Left colon (tissue), 2 donors: ENCODE data around the gene ATP2B3. TPM values are rescaled to one million over a fixed set of nuclear protein-coding genes. Genes with fewer than 3 reads are reported as not detected.

ENCODE experiments used
- ATAC-seq: fragments of 200-7000 bp; cut with Tn5 transposase; one replicate; pipeline ENCODE4 v1.9.1; 2020; ENCODE audit warnings: mild to moderate bottlenecking, moderate library complexity
- DNase-seq, 2 donors: peaks; one replicate each; pipeline ENCODE4 v3.0.0-alpha.2; 2020
- intact Hi-C, 2 donors: fragments of 100-400 bp; cut with DNase I in 1 of 2; cut with micrococcal nuclease in 1 of 2; formaldehyde crosslinking; loops; one replicate each; pipeline versions ENCODE4 v1.11.2 to v1.14.0; 2022; cut with DNase I, micrococcal nuclease
- total RNA-seq, 2 donors: library from RNA; stranded (reverse); fragmentation: NEBNext Ultra II Directional; extraction: Animal tissue kit (Norgen Biotek cat#: 25700); gene quantifications; one replicate each; pipeline ENCODE4 v1.2.1, GENCODE V29; 2021
- donor health status: DM: no; HTN: no; CAD: no.
- donor health status: DM: yes; HTN: yes; CAD: no.

ATP2B3 gene
- total RNA-seq, 2 donors from 2014 or later: 0.08 to 0.21 TPM

DNA sequence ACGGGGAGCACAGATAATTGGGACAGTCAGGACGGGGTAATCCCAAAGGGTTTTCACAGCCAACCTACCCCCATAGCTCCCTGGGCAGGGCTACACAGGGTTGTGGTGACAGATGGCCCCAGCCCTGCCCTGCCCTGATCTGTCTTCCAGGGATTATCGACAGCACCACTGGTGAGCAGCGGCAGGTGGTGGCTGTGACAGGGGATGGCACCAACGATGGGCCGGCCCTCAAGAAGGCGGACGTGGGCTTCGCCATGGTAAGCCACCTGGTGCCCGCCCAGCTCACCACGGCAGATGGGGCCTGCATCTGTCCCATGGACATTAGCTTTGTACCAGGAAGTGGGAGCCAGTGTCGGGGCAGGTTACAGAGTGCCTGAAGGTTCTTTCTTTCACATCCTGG is 39.3 kb downstream of the ATP2B3 start:
- intact Hi-C loops: loop anchor here in 1 of 2 donors (10.0 kb wide), 1 partner anchor 108 kb away; no protein-coding TSS in a partner anchor
- ATAC-seq: no peak
- no peak for DNase-seq

DNA sequence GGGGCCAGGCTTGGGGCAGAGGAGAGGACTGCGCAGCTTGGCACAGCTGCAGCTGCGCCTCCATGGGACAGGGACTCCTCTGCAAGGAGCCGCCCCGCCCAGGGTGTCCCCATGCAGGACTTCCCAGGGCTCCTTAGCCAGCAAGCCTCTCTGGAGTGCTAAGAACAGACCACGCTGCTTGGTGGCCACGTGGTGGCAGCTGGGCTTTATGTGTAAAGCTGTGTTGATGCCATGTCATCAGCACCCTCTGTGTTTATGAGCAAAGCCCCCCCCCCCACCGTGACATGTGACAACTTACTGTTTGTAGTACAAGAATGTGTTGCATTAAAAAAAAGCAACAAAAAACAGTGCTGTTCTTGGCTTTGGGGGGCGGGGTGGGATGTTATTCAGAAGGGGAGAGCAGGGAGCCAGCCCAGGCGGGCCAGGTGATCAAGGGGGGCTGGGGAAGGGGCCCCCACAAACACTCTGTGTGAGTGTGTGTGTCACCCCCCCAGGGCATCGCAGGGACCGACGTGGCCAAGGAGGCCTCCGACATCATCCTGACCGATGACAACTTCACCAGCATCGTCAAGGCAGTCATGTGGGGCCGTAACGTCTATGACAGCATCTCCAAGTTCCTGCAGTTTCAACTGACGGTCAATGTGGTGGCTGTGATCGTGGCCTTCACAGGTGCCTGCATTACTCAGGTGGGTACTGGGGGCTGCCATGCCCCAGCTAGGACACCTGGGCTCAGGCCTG is 40.3 kb downstream of the ATP2B3 start:
- intact Hi-C loops: loop anchor here in 1 of 2 donors (10.0 kb wide), 1 partner anchor 107 kb away; no protein-coding TSS in a partner anchor
- ATAC-seq (no peak), DNase-seq (no peak)

DNA sequence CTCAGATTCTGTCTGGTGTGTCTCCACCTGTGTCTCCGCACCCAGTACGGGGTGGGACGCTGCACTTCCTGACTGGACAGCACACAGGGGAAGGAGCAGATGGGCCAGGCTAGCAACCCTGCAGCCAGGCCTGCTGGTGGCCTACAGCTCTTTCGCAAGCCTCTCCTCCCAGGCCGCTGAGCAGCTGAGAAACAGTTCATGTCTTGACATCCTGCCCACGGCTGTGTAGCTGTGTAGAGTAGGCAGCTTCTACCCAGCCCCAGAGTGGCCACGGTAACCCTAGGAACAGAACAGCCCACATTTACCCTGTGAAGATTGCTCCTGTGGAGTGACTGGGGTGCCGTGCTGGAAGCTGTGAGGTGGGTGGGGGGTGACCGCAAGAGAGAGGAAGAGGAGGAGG is 42.6 kb downstream of the ATP2B3 start:
- ATAC-seq (no peak), DNase-seq (no peak)
- intact Hi-C loops: loop anchor here in 1 of 2 donors (10.0 kb wide), 1 partner anchor 105 kb away; no protein-coding TSS in a partner anchor

DNA sequence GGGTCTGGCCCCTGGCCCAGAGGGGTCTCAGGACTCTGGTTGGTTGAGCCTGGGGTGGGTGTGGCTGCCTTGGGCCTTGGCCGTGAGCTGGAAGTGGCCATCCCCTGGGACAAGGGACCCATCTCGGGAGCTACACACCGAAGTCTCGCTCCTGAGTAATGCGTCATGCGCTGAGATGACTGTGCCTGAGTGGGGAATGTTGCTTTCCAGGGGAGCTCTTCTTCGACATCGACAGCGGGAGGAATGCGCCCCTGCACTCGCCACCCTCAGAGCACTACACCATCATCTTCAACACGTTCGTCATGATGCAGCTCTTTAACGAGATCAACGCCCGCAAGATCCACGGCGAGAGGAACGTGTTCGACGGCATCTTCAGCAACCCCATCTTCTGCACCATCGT is 43.0 kb downstream of the ATP2B3 start:
- DNase-seq (no peak), ATAC-seq (no peak)
- intact Hi-C loops: no loop called here

DNA sequence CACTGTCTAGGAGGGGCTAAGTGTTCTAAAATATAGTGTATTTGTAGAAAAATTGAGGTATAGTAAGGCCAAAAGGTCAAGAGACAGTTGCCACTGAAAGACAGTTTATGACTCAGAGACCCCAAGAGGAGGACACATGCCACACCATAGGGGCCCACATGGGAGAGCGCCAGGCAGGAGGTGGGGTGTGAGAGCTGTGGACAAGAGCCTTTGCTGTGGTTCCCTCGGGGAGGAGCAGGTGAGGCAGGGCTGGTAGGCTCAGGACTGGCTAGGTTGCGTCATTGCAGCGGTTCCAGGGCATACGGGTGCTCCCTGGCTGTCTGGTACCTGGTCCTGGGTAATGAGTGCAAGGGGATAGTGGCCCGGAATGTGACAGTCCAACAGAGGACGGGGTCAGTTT is 43.9 kb downstream of the ATP2B3 start:
- intact Hi-C loops: no loop called here
- DNase-seq (no peak), ATAC-seq (no peak)

DNA sequence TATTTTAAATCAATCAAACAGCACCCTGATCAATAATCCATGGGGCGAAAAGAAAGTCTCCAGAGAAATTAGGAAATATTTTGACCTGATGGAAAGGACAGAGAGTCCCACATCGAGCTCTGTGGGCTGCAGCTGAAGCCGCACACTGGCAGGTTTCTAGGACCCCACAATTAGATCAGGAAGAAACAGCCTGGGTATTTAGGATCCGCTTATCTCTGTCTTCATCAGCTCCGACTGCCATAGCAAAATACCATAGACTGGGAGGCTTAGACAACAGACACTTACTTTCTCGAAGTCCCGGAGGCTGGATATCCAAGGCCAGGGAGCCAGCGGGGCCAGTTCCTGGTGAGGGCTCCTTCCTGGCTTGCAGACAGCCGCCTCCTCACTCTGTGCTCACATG is 45.1 kb downstream of the ATP2B3 start:
- no peak for DNase-seq
- ATAC-seq: no peak
- intact Hi-C loops: no loop called here

DNA sequence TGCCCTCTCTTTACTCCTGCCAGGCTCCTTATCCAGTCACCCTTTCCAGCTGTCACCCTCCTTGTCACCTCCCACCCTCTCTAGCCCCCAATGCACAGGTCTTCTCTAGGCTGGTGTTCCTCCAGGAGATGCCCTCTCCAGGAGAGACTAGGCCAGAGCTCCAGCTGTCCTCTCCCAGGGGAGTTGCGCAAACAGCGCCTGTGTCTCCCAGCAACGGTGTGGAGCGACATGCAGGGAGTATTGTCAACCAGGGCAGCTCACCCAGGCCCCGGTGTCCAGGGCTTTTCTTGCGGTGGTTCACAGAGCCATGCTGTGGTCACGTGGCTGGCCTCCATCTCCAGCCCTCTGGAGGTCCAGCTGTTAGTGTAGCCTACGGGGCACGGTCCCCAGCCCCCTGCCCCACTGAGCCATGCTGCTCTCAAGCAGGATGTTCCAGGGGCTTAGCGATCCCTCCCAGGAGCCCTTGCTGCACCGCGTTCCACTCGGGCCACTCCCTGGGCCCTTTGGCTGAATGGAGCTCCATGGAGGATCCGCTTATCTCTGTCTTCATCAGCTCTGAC is 46.7 kb downstream of the ATP2B3 start:
- intact Hi-C loops: no loop called here
- DNase-seq: no peak
- no peak for ATAC-seq

DNA sequence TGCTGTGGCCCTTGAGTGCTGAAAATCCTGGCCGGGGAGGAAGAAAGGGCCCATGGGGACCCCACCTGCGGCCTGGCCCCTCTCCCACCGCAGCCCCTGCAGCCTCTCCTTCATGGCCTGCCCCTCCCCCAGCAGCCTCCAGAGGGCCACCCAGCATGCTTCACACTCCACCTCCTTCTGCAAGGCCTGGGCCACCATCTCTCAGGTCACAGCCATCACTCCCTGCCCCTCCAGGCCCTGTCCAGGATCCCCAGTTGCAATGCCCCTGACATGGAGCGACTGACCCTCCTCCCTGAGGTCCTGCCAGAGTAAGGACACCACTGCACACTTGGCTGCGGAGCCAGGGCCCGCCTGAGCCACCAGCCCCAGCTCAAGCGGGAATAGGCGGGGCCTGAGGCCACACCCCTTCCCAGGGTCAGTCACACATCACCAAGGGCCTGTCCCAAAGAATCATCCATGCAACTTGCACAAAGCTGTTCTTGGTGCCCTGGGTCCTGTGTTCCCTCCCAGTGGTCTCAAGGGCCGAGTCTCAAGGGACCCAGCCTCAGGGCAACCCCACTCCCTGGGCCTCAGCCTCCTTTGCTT is 48.6 kb downstream of the ATP2B3 start:
- intact Hi-C loops: no loop called here
- ATAC-seq (no peak), DNase-seq (no peak)

DNA sequence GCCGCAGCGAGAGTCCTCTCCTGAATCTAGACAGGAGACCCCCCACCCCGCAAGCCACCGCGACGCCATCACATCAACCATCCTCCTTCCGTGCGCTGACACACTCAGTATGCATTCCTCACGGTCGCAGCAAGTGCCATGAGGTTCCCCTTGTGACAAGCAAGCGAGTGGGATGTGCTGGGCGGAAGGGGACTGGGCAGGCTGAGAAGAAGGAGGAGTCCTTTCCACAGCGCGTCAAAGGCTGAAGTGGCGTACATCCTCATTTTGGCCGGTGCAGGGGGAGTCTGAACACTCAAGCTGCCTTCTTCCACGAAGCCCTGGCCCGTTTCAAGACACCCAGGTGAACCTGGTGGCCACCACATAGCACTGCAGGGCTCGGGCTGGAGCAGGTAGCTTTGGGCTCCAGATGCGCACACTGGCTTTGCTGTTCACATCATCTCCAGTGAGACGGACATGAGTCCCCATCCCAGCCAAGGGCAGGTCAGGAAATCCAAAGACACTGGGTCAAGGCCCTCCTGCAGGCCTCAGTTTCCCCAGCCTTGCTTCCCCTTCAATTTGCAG is 51.1 kb downstream of the ATP2B3 start:
- no peak for DNase-seq
- no peak for ATAC-seq

DNA sequence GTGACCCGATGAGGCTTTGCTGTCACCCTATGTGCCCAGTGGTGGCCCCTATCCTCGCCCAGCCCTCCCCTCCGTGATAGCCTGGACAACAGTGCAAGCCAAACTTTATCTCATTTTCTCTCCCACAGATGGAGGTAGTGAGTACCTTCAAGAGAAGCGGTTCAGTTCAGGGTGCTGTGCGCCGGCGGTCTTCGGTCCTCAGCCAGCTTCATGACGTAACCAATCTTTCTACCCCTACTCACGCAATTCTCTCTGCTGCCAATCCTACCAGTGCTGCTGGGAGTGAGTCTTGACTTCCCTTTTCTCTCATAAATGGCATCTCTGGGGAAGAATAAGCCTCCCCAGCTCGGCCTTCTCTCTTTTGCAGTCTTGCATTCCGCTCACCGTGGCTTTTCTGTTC is 52.0 kb downstream of the ATP2B3 start:
- no peak for ATAC-seq
- intact Hi-C loops: no loop called here
- no peak for DNase-seq

More for the DNA sequence above, 51.1 kb downstream of the ATP2B3 start:
- intact Hi-C loops: no loop called here

DNA sequence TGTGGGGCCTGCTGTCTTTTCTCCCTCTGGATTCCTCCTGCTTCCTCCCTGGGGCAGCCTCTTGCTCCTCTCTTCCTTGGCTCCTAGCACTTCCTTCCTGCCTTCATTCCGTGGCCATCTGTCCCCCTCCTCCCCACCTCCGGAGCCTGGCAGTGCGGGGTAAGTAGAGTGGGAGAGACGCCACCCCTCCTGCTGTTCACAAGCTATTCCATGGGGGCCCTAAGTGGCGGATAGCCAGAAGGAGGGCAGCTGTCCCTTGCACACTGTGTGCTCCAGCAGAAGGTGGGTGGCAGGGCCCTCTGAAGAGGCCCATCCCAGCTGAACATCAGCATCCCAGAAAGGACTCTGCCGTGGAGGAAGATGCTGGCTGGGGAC is 54.1 kb downstream of the ATP2B3 start:
- no peak for ATAC-seq
- intact Hi-C loops: no loop called here
- DNase-seq: no peak

DNA sequence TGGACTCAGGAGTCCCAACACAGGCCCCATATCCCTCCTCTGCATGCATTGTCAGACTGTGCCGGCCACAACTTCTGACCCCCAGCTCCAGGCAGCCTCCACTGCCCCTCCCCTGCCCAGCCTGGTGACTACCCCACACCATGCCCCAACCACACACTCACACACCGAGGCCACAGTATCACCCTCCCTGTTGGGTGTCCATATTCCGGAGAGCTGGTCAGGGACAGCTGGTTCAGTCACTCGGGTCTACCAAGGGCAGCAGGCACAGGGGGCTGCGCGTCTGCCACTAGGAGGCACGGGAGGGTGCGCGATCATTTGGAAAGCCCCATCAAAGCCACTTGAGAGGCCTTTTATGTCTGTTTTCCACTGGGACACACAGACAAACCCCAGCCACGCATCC is 55.2 kb downstream of the ATP2B3 start:
- intact Hi-C loops: no loop called here
- DNase-seq: no peak
- no peak for ATAC-seq

DNA sequence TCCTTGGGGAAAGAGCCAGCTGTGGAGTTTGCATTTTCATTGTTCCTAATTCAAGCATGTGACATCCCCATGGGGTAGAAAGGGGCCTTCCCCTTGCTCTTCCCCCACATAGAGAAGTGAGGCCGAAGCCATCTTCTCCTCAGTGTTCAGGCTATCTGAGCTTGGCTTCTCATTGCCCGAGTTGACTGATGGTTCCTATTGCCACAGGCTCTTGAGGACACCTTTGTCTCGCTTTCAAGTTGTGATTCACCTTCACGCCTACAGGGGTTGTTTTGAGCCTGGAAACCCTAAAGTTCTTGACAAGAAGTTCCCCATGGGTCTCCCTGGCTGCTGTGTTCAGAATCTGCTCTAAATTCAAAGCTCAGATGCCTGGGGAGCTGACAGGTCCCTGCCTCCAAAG is 56.5 kb downstream of the ATP2B3 start:
- intact Hi-C loops: no loop called here
- no peak for ATAC-seq

DNA sequence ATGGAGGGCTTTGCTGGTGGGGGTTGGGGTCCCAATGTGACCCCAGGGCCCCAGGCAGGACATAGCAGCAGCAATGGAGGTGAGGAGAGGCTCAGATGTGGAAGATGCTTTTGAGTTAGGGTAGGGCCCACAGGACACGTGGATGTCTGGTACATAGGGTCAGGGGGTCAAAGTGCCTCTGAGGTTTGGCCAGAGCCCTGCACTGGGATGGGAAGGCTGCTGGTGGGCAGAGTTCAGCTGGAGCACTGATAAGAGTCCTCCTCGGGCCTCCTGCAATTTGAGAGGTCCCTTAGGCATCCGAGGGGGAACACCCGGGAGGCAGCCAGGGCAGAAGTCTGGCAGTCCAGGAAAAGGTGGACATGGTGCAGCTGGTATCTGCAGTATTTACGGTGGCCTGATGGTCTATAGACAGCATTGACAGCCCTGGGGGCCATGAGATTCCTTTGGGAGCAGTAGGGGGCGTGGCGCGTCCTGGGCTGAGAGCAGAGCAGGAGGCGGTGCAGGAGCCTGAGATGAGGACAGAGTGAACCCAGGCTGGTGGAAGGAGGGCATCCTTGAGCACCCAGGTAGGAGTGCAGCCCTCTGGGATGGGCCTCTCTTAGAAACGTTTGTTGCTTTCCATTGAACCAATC is 58.9 kb downstream of the ATP2B3 start:
- intact Hi-C loops: no loop called here
- no peak for ATAC-seq
- DNase-seq: no peak

More for the DNA sequence above, 56.5 kb downstream of the ATP2B3 start:
- DNase-seq: no peak

DNA sequence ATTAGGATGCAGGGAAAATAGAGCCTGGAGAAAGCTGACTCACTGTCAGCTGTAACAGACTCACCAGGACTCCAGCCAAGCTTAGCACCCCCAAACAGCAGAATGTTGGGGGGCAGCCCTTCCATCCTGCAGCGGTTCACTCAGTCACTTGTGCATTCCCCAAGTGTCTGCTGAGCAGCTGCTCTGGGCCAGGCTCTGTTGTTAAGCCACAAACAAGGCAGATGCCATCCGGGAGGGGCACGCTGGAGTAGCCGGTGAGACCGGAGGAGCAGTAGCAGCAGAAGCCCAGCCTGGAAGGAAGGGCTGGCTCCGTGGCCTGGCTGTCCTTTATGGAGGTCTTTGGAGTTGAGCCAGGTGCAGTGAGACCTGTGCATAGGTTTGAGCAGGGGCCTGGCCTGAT is 59.5 kb downstream of the ATP2B3 start:
- no peak for ATAC-seq
- DNase-seq: no peak
- intact Hi-C loops: no loop called here

DNA sequence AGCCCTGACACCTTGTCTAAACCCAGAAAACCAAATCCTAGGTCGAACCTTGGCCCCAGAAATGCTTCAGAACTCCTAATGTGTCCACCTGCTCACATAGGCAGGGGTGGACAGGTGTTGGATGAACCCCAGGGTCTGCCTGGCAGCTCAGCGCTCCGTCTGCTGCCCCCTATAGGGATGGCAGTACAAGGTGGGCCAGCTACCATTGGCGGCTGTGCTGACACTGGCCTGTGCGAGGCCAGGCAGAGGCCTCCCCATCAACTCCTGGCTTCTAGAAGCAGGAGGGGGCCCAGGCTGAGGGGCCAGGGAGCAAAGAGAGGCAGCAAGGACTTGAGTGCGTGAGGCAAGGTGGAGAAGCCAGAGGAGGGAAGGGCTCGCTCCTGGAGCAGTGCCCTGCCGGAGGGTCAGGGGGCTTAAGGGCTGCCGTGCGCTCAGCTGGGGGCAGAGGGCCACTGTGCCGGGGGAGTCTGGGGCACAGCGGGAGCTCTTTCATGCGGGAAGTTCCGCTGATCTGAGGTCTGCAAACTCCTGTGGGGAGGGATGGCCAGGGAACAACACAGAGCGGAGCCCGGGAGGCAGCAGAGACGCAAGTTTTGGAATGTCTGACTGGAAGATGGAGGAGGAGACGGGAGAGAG is 60.9 kb downstream of the ATP2B3 start:
- intact Hi-C loops: no loop called here
- DNase-seq (no peak), ATAC-seq (no peak)

DNA sequence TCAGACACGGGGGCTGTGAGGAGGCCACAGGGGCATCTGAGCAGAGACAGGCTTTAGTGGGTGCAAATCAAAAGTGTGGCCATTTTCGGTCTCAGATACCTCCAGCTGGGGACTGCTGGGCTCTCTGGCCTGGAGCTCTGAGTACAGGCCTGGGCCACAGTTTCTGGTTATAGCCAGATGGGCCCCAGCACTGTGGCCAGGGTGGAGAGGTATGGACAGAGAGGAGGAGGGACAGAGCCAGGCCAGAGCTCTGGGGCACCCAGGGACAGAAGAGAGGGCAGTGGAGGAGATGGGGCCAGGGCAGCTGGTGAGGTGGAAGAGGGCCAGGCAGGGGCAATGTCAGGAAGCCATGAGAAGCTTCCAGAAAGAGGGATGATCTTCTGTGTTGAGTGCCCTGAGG is 61.4 kb downstream of the ATP2B3 start:
- no peak for DNase-seq
- intact Hi-C loops: no loop called here
- ATAC-seq: no peak

DNA sequence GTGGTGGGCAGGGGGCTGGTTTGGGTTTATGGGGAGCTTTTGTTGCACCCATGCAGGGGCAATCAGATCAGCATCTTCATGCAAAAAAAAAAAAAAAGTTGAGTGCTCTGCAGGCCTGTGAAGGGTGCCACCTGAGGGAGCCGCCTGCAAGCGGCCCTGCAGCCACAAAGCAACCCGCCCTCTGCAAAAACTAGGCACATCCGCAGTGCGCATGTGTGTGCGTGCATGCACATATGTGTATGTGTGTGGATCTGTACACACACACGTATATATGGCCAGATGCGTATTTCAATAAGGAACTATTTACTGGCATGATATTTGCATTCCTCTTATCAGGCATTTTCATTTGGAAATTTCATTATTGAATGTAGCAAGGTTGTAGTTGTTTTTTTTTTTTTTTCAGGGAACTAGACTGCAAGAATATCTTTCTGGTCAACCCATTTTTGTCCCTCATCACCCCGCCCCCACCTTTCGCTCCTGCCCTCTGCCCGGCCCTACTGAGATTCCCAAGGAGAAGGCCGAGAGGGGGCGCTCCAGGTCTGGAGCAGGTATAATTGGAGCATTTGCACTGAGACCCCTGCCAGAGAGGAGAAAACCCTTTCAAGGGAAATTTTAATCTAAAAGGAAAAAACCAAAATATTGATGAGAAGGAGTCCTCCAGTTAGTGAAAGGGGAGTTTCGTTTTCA is 63.4 kb downstream of the ATP2B3 start:
- ATAC-seq: no peak
- peak in 1 of 2 donors; percentile 48 for DNase-seq
- intact Hi-C loops: no loop called here

DNA sequence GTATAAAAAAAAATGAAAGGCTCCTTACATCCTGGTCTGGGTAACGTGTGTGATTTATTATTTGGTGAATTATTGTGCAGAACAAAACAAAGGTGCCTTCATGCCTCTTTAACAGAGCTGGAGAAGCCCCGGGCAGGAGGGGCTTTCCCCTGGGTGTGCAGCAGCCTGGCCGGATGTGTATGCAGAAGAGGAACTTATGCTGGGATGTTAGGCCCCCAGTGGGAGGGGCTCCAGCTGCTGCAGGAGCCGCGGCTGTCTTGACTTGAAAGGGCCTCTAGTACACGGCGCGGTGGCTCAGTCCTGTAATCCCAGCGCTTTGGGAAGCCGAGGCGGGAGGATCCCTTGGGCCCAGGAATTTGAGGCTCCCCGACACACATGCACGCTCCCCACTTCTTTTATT is 65.5 kb downstream of the ATP2B3 start:
- intact Hi-C loops: no loop called here
- DNase-seq: peak in 1 of 2 donors; percentile 44
- ATAC-seq: no peak
